Ishikawa (cell line): Measurements from ENCODE around the gene CIC.

ENCODE experiments used
- MAX ChIP-seq: IDR thresholded peaks from 2 replicates; pipeline ENCODE4 v1.6.1; 2012
- TEAD4 ChIP-seq: IDR thresholded peaks from 2 replicates; pipeline ENCODE4 v1.6.1; 2012

GRCh38 chr19:42306646-42307045 lies 37.6 kb downstream of the CIC start:
- TF ChIP-seq TEAD4: no peak
- no peak for TF ChIP-seq MAX
